Measurements from ENCODE around the gene SART1.
"Not testable (repeated sequence)": the region's sequence is repeated elsewhere in the genome, so short reads cannot be mapped to it uniquely, and the experiment has no call there.

The SART1 gene

GRCh38 chr11:66001942-66002647, 40.6 kb downstream of the SART1 start, which contains the start of the genes BANF1 and EIF1AD:
TSS of gene BANF1 (plus strand) at chr11:66002503. CDS start at chr11:66003251, 748 bp downstream.
TSS of gene EIF1AD (minus strand) at chr11:66002157. CDS start at chr11:66000389, 1,768 bp downstream.
- peak; percentile 85 for DNase-seq (ENCODE audit: low read depth)

DNA sequence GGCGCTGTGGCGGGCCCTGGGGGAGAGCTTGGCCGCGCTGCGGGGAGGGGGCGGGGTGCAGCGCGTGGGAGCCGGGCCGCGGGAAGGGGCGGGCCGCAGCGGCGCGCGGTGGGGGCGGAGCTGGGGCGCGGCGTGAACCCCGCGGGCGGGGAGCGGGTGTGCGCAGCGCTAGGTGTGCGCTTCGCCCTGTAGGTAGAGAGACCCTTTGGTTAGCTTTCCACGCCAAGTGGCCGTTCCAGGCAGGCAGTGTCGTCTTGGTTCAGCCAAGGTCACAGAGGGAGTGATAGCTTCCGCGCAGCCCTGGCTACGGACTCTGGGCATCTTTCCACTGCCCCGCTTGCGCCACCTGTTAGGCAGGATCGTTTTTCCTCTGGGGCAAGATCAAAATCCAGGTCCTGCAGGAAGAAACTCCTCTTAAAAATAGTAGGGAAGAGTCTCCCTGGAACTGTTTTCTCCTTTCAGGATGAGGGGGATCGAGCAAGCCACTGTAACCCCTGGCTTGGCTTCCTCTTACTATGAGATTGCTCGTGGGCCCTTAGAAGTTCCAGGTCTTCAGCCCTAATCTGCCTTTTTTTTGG, 41.2 kb downstream of the SART1 start:
- no peak for DNase-seq (ENCODE audit: low read depth)

GRCh38 chr11:66003291-66003690, 41.8 kb downstream of the SART1 start:
- DNase-seq (ENCODE audit: low read depth), result no peak

DNA sequence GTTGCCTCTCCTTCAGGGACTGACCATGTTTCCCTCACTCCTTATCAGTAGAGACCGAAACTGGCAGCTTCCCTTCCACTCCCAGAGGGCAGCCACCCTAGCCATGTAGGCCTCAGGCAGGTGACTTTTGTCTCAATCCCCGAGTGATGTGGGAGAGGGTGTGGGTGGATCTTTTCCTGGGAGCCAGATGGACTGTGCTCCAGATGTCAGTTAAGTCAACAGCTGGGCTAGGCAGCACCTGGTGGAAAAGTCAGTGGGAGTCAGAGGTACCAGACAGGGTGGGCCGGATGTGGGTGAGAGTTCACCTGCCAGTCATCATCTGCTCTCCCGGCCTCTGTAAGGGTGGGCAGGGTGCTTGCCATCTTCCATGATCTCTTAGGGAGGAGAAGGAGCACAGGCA, 42.7 kb downstream of the SART1 start:
- no peak for DNase-seq (ENCODE audit: low read depth)

DNA sequence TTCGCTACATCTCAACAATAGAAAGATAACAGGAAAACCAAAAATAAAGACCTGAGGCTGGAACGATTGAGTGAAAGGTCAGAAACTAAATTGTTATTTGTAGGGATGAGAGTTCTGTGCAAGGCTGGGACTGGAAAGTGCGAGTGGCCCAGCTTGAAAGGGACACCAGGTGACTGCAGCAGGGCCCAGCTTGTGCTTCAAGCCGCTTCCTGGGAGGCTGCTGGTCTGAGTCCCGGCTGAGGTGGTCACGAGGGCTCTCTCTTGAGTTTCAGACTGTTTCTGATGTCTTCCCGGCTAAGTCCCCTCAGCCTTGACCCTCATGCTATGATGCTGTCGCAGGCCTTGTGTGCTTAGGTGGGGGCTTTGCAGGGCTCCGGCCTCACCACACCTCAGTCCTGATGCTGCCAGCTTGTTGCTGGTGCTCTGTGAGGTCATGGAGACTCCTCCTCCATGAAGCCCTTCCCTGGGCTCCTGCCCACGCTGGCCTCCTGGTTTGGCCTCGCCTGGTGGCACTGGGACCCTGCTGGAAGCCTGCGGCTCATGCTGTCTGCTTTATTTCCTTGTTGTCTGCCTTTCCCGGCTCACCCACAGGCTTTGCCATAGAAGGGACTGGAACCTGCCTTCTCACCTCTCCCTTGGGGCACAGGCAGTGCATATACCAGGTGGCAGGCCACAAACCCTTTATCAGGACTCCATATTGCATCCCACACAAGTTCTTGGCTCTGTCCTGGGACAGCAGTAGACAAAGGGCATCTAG, 44.8 kb downstream of the SART1 start:
- DNase-seq (ENCODE audit: low read depth), result no peak

DNA sequence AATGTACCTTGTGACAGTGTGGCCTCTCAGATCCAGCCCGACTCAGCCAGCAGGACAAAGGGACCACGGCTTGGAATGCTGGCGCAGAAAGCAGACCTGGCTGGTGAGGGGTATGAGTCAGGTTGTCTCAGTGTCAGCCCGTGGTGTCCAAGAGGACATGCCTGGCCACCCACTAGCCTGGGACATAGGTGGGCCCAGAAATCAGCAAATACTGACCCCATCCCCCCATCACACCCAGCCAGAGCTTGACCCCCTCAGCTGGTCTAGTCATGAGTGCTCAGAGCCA, 45.3 kb downstream of the SART1 start:
- no peak for DNase-seq (ENCODE audit: low read depth)

DNA sequence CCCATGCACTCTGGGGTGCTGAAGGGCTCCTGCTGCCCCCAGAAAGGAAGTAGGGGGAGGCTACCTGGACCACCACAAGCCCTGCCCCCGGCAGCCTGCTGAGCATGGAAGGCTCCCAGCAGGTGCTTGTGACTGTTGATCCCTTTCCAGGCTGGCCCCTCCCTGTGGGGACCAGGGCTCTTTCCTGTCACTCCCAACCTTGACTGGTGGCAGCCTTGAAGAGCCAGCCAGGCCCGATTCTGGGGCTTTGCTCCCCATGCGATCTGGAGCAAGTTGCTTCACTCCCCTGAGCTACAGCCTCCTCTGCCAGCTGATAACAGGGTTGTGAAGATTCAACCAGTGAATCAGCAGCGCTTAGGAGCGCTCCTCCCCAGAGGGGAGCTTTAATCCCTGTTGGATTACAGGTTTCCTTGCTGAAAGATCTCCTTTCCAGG, 45.7 kb downstream of the SART1 start:
- no peak for DNase-seq (ENCODE audit: low read depth)

DNA sequence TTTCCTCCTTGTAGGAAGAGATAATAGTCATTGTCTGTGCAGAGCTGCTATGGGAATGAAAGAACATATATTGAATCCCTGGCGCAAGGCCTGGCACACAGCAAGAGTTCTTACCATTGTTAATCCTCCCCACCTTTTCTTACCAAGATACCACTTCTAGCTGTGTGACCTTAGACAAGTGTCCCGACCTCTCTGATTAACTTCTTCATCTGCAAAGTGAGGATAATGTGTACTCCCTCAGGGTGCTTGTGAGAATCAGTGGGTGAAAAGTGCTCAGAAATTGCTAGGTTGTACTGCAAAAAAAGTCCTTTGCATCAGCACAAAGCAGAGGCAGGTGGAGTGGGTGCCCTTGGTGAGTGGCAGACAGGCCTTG, 46.5 kb downstream of the SART1 start:
- DNase-seq (ENCODE audit: low read depth), result no peak

DNA sequence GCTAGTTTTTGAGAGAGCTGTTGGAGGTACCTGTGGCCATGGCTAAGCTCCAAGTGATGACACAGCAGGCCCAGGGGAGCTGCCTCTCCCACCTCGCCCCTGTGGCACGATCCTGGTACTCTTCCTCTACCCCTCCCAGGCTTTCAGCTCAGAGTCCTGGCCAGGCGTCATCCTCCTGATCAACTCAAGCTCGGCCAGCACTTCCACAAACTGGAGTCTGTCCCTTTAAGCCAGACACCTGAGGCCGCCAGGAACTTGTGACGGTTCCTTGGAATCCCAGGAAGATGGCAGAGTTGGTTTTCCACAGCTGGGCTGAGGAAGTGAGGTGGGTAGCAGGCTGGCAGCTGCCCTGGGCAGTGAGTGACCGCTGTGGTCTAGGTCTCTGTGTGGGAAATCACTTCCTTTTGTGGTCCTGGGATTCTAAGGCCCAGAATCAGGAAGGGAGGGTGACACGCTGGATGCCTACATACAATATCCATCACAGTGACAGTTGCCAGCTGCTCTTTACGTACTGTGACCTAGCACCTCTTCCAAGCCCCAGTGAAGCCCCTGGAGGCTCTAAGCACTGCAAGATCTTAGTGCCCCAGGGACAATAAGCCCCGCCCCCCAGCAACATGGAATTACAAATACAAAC, 47.1 kb downstream of the SART1 start:
- no peak for DNase-seq (ENCODE audit: low read depth)

DNA sequence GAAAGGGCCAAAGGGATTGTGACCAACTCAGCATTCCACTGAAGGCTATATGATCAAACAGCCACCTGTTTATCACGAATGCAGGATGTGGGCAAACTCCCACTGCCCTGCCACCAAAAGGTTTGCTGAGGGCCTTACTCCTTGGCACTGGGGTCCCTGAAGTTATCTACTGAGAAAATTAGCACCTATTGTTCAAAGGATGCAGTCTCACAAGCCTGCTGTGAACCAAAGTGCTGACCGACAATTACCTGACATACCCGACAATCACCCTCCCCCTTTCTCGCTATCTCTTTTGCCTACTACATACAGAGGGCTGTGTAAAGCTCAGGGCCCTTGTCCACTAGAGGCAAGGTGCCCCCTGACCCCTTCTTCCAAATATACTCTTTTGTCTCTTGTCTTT, 48.5 kb downstream of the SART1 start:
- DNase-seq (ENCODE audit: low read depth), result not testable (repeated sequence)

GRCh38 chr11:66011239-66011784, 49.8 kb downstream of the SART1 start:
- no peak for DNase-seq (ENCODE audit: low read depth)

- no peak for DNase-seq (ENCODE audit: low read depth)
Measured at GRCh38 chr11:66011785-66012303, 50.3 kb downstream of the SART1 start, which contains the start of gene CST6. TSS of gene CST6 (plus strand) at chr11:66012008. CDS start at chr11:66012045, 37 bp downstream.

DNA sequence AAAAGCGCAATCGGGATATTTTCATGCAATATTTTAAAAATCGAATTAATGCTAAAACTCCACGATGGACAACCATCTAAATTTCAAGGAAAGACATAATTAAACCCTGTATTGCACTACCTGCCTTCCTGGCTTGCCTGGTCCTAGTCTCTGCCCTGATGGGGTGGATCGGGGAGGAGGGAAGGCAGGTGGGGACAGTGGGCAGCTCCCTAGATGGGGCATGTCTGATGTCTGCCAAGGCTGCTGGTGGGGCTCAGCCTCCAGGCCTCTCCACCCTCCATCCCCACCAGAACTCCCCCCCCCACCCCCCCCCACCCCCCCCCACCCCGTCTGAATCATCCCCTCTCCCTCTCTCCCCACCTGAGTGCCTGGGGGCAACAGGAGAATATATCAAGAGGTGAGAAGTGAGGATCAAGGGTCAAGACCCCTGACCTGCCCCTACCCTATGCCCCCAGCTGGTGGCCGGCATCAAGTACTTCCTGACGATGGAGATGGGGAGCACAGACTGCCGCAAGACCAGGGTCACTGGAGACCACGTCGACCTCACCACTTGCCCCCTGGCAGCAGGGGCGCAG, 50.9 kb downstream of the SART1 start:
- DNase-seq (ENCODE audit: low read depth), result no peak

- no peak for DNase-seq (ENCODE audit: low read depth)
Measured at GRCh38 chr11:66012946-66013761, 51.6 kb downstream of the SART1 start.

GRCh38 chr11:66013762-66014100, 52.2 kb downstream of the SART1 start:
- DNase-seq (ENCODE audit: low read depth), result no peak

DNA sequence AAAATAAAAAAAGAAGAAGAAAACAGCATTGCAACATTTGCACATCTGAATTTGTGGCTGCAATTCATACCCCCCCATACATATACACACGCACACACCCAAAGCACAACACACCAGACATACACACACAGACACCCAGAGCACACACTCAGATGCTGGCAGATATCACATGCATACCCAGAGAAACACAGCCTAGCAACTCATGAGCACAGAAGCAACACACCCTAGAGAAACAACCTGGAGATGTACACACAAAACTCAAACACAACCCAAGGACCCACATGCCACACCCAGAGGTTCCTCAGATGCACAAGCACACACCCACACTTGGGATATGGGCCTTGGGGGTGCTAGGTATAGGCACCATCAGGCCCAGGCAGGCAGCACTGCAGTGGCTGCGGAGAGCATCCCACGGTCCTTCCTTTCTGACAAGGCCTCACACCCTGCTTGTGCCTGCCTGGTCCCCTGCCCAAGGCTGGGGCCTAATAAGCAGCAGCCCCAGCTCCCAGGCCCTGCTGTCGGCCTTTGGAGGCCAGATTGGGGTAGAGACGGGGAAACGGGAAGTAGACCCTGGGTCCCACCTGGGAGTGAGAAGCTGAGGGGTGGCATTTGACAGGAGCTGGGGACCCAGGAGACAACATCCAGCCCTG, 53.4 kb downstream of the SART1 start:
- no peak for DNase-seq (ENCODE audit: low read depth)

GRCh38 chr11:66015454-66015881, 53.9 kb downstream of the SART1 start:
- DNase-seq (ENCODE audit: low read depth), result no peak

DNA sequence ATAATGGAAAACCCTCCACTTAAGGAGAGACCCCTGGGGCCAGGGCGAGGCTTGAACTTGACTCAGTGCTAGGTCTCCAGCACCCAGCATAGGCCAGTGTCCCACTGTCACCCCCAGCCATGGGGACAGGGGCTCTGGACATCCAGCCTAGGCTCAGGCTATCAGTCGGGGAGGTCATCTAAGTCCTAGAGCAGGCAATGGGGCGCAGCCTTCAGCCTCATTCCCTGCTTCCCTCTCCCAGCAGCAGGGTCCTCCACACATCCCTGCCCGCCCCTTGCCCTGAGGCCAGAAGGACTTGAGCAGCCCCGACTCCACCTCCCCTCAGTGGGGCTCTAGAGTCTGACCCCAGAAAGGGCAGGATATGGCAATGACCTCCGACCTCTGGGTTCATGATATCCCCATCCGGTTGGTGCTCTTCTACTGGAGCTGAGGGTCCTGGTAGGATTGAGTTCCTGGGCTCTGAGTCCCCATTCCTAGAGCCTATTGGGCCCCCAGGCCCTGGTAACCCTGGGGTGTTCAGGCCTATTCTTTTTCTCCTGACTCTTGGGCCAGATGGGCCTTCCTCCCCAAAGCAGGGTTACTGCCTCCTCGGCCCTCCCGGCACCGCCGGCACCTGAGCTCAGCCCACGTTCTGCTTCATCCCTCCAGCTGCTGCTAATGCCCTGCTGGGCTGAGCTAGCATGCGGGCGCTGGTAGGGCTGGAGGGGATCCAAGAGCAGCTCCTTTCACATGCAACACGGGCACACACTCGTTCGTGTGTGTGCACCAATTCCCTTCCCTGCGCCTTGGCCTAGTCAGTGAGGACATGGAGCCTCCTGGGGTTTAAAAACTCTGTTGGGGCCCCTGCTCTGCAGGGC, 54.6 kb downstream of the SART1 start:
- DNase-seq (ENCODE audit: low read depth), result no peak

DNA sequence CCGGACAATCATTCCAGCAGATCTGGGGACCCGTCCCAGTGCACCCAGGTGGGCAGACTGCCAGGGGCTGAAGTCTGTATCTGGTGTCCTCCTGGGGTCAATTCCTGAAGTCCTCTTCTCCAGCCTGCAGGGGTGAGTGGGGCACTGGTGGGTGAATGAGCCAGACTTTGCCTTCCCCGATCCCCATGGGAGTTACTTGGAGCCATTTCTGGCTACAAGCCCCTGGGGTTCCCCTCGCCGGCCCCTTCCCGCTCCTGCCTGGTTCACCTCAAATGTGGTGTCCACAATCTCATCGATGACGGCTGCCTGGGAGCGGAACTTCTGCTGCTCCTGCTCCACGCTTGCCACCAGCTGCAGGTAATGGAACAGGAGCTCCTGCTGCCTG, 55.3 kb downstream of the SART1 start:
- DNase-seq (ENCODE audit: low read depth), result no peak

Data from T follicular helper cell (primary cell).